Dermis blood vessel endothelial cell (primary cell): ENCODE data around the gene WDHD1. TPM values are rescaled to one million over a fixed set of nuclear protein-coding genes. Genes with fewer than 3 reads are reported as not detected.
"Not testable (repeated sequence)": the region's sequence is repeated elsewhere in the genome, so short reads cannot be mapped to it uniquely, and the experiment has no call there.

Experiments
- DNase-seq: peaks from one replicate; pipeline ENCODE4 v3.0.0; 2010
- total RNA-seq: library from RNA; depleted of rRNA; stranded (reverse); fragments of >200 nt; gene quantifications from 2 replicates; pipeline ENCODE4 v1.2.3, GENCODE V29; 2014

Gene WDHD1
- total RNA-seq, 1 donor from 2014 or later: 8.3 TPM

DNA sequence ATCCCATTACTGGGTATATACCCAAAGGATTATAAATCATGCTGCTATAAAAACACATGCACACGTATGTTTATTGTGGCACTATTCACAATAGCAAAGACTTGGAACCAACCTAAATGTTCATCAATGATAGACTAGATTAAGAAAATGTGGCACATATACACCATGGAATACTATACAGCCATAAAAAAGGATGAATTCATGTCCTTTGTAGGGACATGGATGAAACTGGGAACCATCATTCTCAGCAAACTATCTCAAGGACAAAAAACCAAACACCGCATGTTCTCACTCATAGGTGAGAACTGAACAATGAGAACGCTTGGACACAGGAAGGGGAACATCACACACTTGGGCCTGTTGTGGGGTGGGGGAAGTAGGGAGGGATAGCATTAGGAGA lies 73.3 kb downstream of the WDHD1 start:
- not testable (repeated sequence) for DNase-seq

DNA sequence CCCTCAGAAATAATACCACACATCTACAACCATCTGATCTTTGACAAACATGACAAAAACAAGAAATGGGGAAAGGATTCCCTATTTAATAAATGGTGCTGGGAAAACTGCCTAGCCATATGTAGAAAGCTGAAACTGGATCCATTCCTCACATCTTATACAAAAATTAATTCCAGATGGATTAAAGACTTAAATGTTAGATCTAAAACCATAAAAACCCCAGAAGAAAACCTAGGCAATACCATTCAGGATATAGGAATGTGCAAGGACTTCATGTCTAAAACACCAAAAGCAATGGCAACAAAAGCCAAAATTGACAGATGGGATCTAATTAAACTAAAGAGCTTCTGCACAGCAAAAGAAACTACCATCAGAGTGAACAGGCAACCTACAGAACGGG lies 74.1 kb downstream of the WDHD1 start:
- DNase-seq: not testable (repeated sequence)

DNA sequence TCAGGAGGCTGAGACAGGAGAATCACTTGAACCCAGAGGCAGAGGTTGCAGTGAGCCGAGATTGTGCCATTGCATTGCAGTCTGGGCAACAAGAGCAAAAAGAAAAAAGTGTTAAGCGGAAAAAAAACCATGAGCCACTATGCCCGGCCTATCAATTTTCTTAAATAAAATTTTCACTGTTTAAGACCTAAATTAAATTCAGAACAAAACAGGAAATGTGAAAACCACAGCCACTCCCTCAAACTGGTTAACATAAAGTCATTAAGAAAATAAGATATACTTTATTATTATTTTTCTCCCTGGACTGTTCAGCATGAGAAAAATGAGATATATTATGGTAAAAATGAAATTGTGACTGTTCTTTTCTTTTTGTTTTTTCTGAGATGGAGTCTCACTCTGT lies 79.7 kb downstream of the WDHD1 start:
- DNase-seq: no peak

DNA sequence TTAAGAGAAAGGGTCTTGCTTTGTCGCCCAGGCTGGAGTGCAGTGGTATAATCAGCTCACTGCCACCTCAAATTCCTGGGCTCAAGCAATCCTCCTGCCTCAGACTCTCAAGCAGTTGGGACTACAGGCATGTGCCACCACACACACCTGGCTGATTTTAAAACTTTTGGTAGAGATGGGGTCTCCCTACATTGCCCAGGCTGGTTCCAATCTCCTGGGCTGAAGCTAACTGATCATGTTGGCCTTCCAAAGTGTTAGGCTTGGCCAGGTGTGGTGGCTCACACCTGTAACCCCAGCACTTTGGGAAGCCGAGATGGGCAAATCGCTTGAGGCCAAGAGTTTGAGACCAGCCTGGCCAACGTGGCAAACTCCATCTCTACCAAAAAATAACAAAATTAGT lies 80.4 kb downstream of the WDHD1 start:
- no peak for DNase-seq

GRCh38 chr14:54944737-54945391 lies 82.0 kb downstream of the WDHD1 start:
- DNase-seq: no peak

GRCh38 chr14:54942913-54943312 lies 84.0 kb downstream of the WDHD1 start:
- DNase-seq: no peak

GRCh38 chr14:54936816-54937215 lies 90.1 kb downstream of the WDHD1 start:
- DNase-seq: no peak

DNA sequence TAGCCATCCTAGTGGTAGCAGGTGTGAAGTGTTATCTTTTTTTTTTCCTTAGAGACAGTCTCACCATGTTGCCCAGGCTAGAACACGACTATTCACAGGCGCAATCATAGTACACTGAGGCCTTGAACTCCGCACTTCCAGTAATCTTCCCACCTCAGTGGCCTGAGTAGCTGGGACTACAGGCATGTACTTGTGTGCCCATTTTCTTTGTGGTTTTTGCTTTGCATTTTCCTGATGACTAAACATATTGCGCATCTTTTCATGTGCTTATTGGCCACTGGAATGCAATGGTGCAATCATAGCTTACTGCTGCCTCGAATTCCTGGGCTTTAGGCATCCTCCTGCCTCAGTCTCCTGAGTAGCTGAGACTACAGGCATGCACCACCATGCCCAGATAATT lies 90.9 kb downstream of the WDHD1 start:
- DNase-seq: no peak

GRCh38 chr14:54935100-54935499 lies 91.8 kb downstream of the WDHD1 start:
- no peak for DNase-seq

GRCh38 chr14:54933006-54933405 lies 93.9 kb downstream of the WDHD1 start:
- no peak for DNase-seq

- no peak for DNase-seq
These were observed 95.1 kb downstream of the WDHD1 start for GRCh38 chr14:54931598-54932340.

DNA sequence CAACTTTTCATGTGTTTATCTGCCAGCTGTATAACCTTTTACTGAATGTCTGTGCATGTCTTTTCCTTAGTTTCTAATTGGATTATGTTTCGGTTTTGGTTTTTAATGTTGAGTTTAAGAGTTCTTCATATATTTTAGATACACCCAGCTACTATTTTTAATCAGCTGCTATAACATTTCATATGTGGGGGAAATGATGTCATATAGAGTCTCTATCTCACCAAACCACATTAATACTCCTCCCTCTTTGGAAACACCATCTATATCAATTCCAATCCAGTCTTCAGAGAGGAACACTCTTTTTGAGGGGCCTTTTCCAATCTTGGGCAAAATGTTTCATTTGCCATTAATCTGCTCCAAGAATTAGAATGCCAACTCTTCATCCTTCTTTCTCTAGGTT lies 95.8 kb downstream of the WDHD1 start:
- DNase-seq: no peak

DNA sequence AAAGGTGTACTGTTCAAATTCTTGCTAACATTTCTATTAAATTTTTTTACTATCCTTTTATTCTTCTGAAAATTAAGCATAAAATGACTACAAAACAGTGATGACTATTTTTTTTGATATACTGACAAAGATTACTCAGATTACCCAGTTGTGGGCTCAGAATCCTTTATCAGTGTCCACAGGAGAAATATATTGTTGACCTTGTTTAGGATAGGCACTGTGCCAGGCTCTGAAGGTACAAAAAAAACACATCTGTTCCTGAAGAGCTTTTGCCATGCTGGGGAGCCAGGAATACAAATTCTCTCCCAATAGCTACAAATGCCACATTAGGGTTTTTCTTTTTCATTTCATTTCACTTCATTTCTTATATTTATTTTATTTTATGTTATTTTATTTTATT lies 97.3 kb downstream of the WDHD1 start:
- no peak for DNase-seq

DNA sequence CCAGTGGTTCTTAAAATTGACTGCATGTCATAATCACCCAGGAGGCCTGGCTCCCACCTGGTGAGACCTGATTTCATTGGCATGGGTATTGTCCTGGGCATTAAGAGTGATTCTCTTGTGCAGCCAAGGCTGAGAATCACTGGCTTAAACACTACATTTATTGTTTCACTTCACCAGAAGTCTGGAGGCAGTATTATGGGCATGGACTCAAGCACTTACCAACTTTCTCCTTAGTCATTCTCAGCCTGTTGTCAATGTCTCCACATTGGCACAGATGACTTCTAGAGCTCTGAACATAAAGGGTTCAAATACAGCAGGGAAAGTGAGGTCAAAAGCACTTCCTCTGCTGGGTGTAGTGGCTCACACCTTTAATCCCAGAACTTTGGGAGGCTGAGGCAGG lies 98.7 kb downstream of the WDHD1 start:
- DNase-seq: no peak

- DNase-seq: no peak
These were observed 99.3 kb downstream of the WDHD1 start for GRCh38 chr14:54927551-54927950.

GRCh38 chr14:54926570-54926969 lies 100.3 kb downstream of the WDHD1 start:
- DNase-seq: not testable (repeated sequence)

DNA sequence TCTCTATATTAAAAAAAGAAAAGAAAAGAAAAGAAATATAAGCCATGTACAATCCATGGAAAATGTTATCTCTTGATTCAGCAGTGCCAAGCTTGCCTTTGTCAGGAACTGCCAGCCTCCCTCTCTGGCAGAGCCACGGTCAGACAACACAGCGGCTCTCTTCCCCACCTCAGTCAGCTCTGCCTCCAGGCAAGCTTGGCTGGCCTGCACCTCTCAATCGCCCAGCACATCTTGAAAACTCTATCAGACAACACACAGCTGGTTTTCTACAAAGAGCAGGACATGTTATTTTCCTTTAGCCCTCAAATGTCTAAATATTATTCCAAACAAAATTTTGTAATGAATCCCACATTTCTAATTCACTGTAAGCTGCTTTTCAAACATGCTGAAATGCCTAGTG lies 104.3 kb downstream of the WDHD1 start:
- no peak for DNase-seq

GRCh38 chr14:54920052-54920451 lies 106.8 kb downstream of the WDHD1 start:
- DNase-seq: no peak

- no peak for DNase-seq
These were observed 107.6 kb downstream of the WDHD1 start for GRCh38 chr14:54919330-54919729.

GRCh38 chr14:54918427-54918826 lies 108.5 kb downstream of the WDHD1 start:
- no peak for DNase-seq

DNA sequence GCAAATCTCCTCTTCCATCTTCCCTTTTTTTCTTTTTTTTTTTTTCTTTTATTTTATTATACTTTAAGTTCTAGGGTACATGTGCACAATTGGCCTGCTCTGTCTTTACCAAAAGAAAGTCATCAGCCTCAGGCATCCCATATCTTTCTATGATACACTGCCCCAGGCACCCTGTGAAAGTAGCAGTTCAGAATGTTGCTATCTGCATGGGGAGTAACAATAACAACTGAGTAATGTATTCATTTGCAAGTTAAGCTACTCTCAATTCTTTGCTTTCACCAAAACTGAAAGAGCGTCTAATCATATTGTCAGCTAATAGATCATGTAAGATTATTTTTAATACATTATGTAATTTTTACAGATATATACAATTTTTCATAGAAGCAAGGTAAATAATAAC lies 110.8 kb downstream of the WDHD1 start:
- no peak for DNase-seq

GRCh38 chr14:54909817-54910558 lies 116.9 kb downstream of the WDHD1 start:
- no peak for DNase-seq

DNA sequence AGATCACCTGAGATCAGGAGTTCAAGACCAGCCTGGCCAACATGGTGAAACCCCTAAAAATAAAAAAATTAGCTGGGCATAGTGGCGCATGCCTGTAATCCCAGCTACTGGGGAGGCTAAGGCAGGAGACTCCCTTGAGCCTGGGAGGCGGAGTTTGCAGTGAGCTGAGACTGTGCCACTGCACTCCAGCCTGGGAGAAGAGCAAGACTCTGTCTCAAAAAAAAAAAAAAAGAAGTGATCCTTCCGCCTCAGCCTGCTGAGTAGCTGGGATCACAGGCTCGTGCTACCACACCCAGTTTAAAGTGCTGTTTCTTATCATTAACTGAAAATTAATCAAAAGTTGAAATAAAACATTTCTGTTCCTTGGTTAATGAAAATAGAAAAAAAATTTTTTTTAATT lies 117.9 kb downstream of the WDHD1 start:
- not testable (repeated sequence) for DNase-seq

DNA sequence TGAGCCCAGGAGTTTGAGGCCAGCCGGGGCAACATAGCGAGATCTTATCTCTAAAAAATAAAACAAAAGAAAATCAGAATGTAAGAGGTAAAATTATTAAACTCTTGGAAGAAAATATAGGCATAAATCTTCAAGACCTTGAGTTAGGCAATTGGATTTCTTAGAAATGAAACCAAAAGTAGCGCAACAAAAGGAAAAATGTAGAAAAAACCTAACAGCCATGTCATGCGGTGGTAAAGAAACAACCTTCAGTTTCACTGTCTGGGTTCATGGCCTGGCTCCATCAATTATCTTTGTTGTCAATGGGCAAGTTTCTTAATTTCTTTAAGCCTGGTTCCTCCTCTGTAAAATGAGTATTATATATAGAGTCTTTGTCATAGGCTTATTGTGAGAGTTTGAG lies 118.7 kb downstream of the WDHD1 start:
- DNase-seq: no peak
